ENCODE data around the gene TRAPPC4.
"Not testable (repeated sequence)": the region's sequence is repeated elsewhere in the genome, so short reads cannot be mapped to it uniquely, and the experiment has no call there.

Gene TRAPPC4

DNA sequence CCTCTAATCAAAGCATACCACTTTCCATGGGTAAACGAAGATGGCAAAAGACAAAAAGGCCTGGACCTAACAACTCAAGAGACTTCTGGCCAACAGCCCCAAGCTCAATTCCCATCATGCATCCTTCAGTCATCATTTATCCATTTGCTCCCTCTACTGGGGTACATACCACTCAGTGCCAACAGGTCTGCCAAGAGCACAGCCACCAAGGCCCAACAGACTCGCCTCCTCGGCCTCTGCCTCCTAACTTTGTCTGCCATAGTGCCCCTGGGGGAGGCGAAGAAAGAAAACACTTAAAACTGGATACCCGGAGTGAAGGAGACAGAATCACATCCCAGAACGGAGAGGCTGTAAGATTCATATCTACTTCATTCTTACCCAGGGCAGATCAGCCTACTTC is 37.3 kb downstream of the TRAPPC4 start:
- Histone ChIP-seq H3K79me2 (ENCODE audit: insufficient read depth, low read length) (peaks cover 48% of the 10 kb centered on the region), H3K9me3 (ENCODE audit: insufficient read depth, low read length, severe bottlenecking) (no peaks in the 10 kb centered on the region), H3K36me3 (ENCODE audit: insufficient read depth, low read length) (peaks cover 48% of the 10 kb centered on the region), H4K20me1 (ENCODE audit: insufficient read depth, low read length) (peaks cover 26% of the 10 kb centered on the region; the same call in 1 of the 2 replicates), H3K4me2 (ENCODE audit: insufficient read depth, low read length) (peak overlapping the region; percentile 93), H3K4me1 (ENCODE audit: insufficient read depth, low read length) (peaks cover 28% of the 10 kb centered on the region), H3K4me3 (ENCODE audit: low read depth in 1 of 2, low read length in 2 of 2) (peak overlapping the region; percentile 70 to 91; a peak in 3 of 4 replicates), H3K9ac (ENCODE audit: low read depth, low read length) (peak overlapping the region; percentile 93), H3K27me3 (ENCODE audit: insufficient read depth, low read length, poor library complexity) (no peaks in the 10 kb centered on the region), H2AFZ (ENCODE audit: low read depth, low read length) (peak overlapping the region; percentile 79; the same call in 1 of the 2 replicates), H3K27ac (ENCODE audit: low read length) (peak overlapping the region; percentile 92)
- no peak for ATAC-seq (ENCODE audit: insufficient read depth, low read depth)
- DNase-seq, result peak; percentile 17
- TF ChIP-seq, protein P1, sequence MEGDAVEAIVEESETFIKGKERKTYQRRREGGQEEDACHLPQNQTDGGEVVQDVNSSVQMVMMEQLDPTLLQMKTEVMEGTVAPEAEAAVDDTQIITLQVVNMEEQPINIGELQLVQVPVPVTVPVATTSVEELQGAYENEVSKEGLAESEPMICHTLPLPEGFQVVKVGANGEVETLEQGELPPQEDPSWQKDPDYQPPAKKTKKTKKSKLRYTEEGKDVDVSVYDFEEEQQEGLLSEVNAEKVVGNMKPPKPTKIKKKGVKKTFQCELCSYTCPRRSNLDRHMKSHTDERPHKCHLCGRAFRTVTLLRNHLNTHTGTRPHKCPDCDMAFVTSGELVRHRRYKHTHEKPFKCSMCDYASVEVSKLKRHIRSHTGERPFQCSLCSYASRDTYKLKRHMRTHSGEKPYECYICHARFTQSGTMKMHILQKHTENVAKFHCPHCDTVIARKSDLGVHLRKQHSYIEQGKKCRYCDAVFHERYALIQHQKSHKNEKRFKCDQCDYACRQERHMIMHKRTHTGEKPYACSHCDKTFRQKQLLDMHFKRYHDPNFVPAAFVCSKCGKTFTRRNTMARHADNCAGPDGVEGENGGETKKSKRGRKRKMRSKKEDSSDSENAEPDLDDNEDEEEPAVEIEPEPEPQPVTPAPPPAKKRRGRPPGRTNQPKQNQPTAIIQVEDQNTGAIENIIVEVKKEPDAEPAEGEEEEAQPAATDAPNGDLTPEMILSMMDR (IDR thresholded peaks at IDR 0.05; ENCODE audit: borderline replicate concordance, extremely low read depth, low read length, poor library complexity, severe bottlenecking), result peak; percentile 48
- TF ChIP-seq EZH2 (IDR thresholded peaks at IDR 0.05; ENCODE audit: borderline replicate concordance, low read depth, low read length, severe bottlenecking), result no peak

DNA sequence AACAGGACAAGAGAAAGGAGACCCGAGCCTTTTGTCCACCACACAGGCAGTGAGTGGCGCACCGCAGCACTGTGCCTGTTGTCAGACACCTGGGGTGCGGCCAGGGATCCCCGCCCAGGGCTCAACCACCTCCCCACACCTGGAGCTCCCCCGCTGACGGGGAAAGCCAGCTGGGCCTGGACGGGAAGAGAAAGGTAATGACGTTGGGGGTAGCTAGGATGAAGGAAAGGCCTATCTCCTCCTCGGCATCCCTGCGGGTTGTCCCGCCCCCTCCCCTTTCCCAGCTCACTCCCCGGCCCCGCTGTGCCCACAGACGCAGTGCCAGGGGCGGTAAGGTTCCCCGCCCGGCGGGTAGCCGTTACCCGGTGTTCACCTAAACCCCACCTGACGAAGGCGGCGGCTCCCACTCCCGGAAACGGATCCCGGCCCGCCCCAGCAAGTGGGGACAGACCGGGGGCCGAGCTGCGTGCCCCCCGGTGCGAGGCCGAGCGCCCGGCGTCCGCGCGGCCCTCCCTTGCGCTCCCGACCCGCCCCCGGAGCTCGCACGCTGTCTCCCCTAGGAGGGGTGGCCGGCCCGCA is 37.9 kb downstream of the TRAPPC4 start:
- Histone ChIP-seq H3K4me2 (ENCODE audit: insufficient read depth, low read length) (peak overlapping the region; percentile 93), H3K4me3 (ENCODE audit: low read depth in 1 of 2, low read length in 2 of 2) (peak overlapping the region; percentile 70 to 91), H3K27ac (ENCODE audit: low read length) (peak overlapping the region; percentile 92), H3K9me3 (ENCODE audit: insufficient read depth, low read length, severe bottlenecking) (no peaks in the 10 kb centered on the region), H3K36me3 (ENCODE audit: insufficient read depth, low read length) (peaks cover 42% of the 10 kb centered on the region), H3K9ac (ENCODE audit: low read depth, low read length) (peak overlapping the region; percentile 93), H4K20me1 (ENCODE audit: insufficient read depth, low read length) (peaks cover 26% of the 10 kb centered on the region; the same call in 1 of the 2 replicates), H3K79me2 (ENCODE audit: insufficient read depth, low read length) (peaks cover 48% of the 10 kb centered on the region), H3K27me3 (ENCODE audit: insufficient read depth, low read length, poor library complexity) (no peaks in the 10 kb centered on the region), H3K4me1 (ENCODE audit: insufficient read depth, low read length) (peaks cover 28% of the 10 kb centered on the region), H2AFZ (ENCODE audit: low read depth, low read length) (peak overlapping the region; percentile 79)
- TF ChIP-seq, protein P1 (IDR thresholded peaks at IDR 0.05; ENCODE audit: borderline replicate concordance, extremely low read depth, low read length, poor library complexity, severe bottlenecking), result no peak
- TF ChIP-seq EZH2 (IDR thresholded peaks at IDR 0.05; ENCODE audit: borderline replicate concordance, low read depth, low read length, severe bottlenecking), result no peak
- ATAC-seq (ENCODE audit: insufficient read depth, low read depth), result peak; percentile 22
- DNase-seq, result peak; percentile 55

DNA sequence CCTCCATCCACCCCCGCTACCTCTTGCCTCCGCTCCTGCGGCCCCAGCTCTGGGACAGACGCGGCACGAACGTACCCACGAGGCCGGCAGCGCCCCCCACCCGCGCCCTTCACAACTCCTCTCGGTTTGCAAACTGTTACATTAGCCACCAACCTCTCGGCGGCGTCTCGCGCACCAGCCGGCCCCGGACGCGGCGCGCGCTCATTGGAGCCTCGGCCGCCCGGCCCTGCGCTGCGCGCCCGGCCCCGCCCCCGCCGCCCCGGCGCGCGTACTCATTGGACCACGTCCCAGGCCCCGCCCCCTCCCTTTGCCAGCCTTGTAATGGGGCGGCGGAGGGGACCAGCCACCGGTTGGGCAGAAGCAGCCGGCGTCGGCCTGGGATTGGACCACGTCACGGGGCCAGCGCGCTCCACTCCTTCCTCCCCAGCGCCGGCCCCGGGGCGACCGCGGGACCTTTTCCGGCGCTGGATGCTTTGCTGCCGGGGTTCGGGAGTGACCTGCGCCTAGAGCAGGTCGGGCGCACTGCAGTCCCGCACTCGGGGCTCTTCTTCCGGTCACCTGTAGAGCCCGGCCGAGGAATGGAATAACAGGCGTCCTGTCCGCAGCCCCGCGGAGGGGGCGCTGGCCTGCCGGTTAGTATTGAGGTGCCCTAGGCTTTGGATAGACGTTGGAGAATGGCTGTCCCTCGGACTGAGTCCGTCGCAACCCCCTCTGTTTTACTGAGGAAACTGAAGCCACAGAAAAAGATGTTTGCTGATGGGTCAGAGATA is 38.6 kb downstream of the TRAPPC4 start, which contains the start of gene HYOU1:
TSS of gene HYOU1 (minus strand) at position 206 of the 770 bp plus-strand sequence. CDS start 1,045 bp downstream, outside the sequence.
- TF ChIP-seq, protein P1 (IDR thresholded peaks at IDR 0.05; ENCODE audit: borderline replicate concordance, extremely low read depth, low read length, poor library complexity, severe bottlenecking), result peak; percentile 39
- no peak for TF ChIP-seq EZH2 (IDR thresholded peaks at IDR 0.05; ENCODE audit: borderline replicate concordance, low read depth, low read length, severe bottlenecking)
- peaks cover 26% of the 10 kb centered on the region; the same call in 1 of the 2 replicates for H4K20me1 ChIP-seq (ENCODE audit: insufficient read depth, low read length)
- ATAC-seq (ENCODE audit: insufficient read depth, low read depth) (peak; percentile 94), DNase-seq (peak; percentile 98)
- H3K9ac ChIP-seq (ENCODE audit: low read depth, low read length), result peak within 1 kb of the TSS; percentile 93
- peaks cover 35% of the 10 kb centered on the region for H3K36me3 ChIP-seq (ENCODE audit: insufficient read depth, low read length)
- H3K4me3 ChIP-seq (ENCODE audit: low read depth in 1 of 2, low read length in 2 of 2), result peak within 1 kb of the TSS; percentile 82 to 91
- H3K9me3 ChIP-seq (ENCODE audit: insufficient read depth, low read length, severe bottlenecking), result no peaks in the 10 kb centered on the region
- H3K4me1 ChIP-seq (ENCODE audit: insufficient read depth, low read length), result peaks cover 28% of the 10 kb centered on the region
- peak within 1 kb of the TSS; percentile 87 for H2AFZ ChIP-seq (ENCODE audit: low read depth, low read length)
- H3K27ac ChIP-seq (ENCODE audit: low read length), result peak within 1 kb of the TSS; percentile 92
- peaks cover 48% of the 10 kb centered on the region for H3K79me2 ChIP-seq (ENCODE audit: insufficient read depth, low read length)
- peak within 1 kb of the TSS; percentile 93 for H3K4me2 ChIP-seq (ENCODE audit: insufficient read depth, low read length)
- no peaks in the 10 kb centered on the region for H3K27me3 ChIP-seq (ENCODE audit: insufficient read depth, low read length, poor library complexity)

DNA sequence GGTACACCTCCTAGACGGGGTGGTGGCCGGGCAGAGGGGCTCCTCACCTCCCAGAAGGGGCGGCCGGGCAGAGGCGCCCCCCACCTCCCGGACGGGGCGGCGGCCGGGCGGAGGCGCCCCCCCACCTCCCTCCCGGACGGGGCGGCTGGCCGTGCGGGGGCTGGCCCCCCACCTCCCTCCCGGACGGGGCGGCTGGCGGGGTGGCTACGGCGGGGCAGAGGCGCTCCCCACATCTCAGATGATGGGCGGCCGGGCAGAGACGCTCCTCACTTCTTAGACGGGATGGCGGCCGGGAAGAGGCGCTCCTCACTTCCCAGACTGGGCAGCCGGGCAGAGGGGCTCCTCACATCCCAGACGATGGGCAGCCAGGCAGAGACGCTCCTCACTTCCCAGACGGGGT is 40.6 kb downstream of the TRAPPC4 start:
- not testable (repeated sequence) for ATAC-seq (ENCODE audit: insufficient read depth, low read depth); H3K27ac ChIP-seq (ENCODE audit: low read length); H3K4me3 ChIP-seq (ENCODE audit: low read depth in 1 of 2, low read length in 2 of 2); H3K9ac ChIP-seq (ENCODE audit: low read depth, low read length); H3K9me3 ChIP-seq (ENCODE audit: insufficient read depth, low read length, severe bottlenecking); DNase-seq; H3K27me3 ChIP-seq (ENCODE audit: insufficient read depth, low read length, poor library complexity); H3K4me2 ChIP-seq (ENCODE audit: insufficient read depth, low read length); H2AFZ ChIP-seq (ENCODE audit: low read depth, low read length)
- H3K79me2 ChIP-seq (ENCODE audit: insufficient read depth, low read length), result peaks cover 47% of the 10 kb centered on the region
- H4K20me1 ChIP-seq (ENCODE audit: insufficient read depth, low read length), result peaks cover 24% of the 10 kb centered on the region; the same call in 1 of the 2 replicates
- peaks cover 28% of the 10 kb centered on the region for H3K4me1 ChIP-seq (ENCODE audit: insufficient read depth, low read length)
- peaks cover 16% of the 10 kb centered on the region for H3K36me3 ChIP-seq (ENCODE audit: insufficient read depth, low read length)

Measured in DND-41 (cell line).